Measurements from ENCODE around the gene COA8. TPM values are rescaled to one million over a fixed set of nuclear protein-coding genes. Genes with fewer than 3 reads are reported as not detected.

Gene COA8
- total and polyA plus RNA-seq, 2 of the 13 experiments (the other 11 are each of a cell fraction or from before 2014, with no cell fraction given) = 10.9 to 25.1 TPM

- TF ChIP-seq ZBTB40 (IDR thresholded peaks at IDR 0.05) = no peak
- no peak for TF ChIP-seq ZBTB40 (CRISPR knock-in tag; IDR thresholded peaks at IDR 0.05)
- TF ChIP-seq PRDM4 (CRISPR knock-in tag; IDR thresholded peaks at IDR 0.05; ENCODE audit: borderline replicate concordance) = no peak
- no peak for TF ChIP-seq RERE (CRISPR knock-in tag; IDR thresholded peaks at IDR 0.05; ENCODE audit: low read depth)
- TF ChIP-seq KDM1A (CRISPR knock-in tag; IDR thresholded peaks at IDR 0.05) = no peak
These were observed 66.1 kb downstream of the COA8 start, which contains the start of gene KLC1 (continued) for GRCh38 chr14:103628684-103629502.

Measured in HepG2 (cell line).